Mesothelial cell of epicardium (in vitro differentiated cells): ENCODE results near the gene MTARC2. TPM values are rescaled to one million over a fixed set of nuclear protein-coding genes. Genes with fewer than 3 reads are reported as not detected.

Experiments used
- DNase-seq, 2 experiments: peaks; one replicate each; pipeline ENCODE4 v3.0.0; 2021; ENCODE audit warnings: low spot score in 2 of 2; ENCODE audit not compliant: unreplicated experiment in 2 of 2
- H3K27ac Mint-ChIP-seq: 2 replicates; pipeline ENCODE4 v1.8.0; 2021; ENCODE audit warnings: mixed read lengths
- H3K27me3 Mint-ChIP-seq: 2 replicates; pipeline ENCODE4 v1.8.0; 2021; ENCODE audit warnings: low read depth, mixed read lengths
- H3K36me3 Mint-ChIP-seq: 2 replicates; pipeline ENCODE4 v1.8.0; 2021; ENCODE audit warnings: mixed read lengths
- H3K4me1 Mint-ChIP-seq: 2 replicates; pipeline ENCODE4 v1.8.0; 2021; ENCODE audit warnings: mixed read lengths
- H3K4me3 Mint-ChIP-seq: 2 replicates; pipeline ENCODE4 v1.8.0; 2021; ENCODE audit warnings: mild to moderate bottlenecking, moderate library complexity, mixed read lengths
- H3K9me3 Mint-ChIP-seq: 2 replicates; pipeline ENCODE4 v1.8.0; 2021; ENCODE audit warnings: mixed read lengths
- CTCF ChIP-seq: fragments of 200-600 bp; sonication (generic); IDR thresholded peaks from one replicate; pipeline ENCODE4 v1.5.0; 2021; ENCODE audit warnings: antibody characterized with exemption; ENCODE audit not compliant: unreplicated experiment
- total RNA-seq: library from RNA; stranded (reverse); gene quantifications from 3 replicates; pipeline ENCODE4 v1.2.1, GENCODE V29; 2021

MTARC2 gene
- total RNA-seq, 1 donor from 2014 or later = 12.5 TPM

- DNase-seq = no peak
- H3K27ac Mint-ChIP-seq = no peak overlapping the region
- TF ChIP-seq CTCF = no peak
Observed at GRCh38 chr1:220789532-220790147, 41.5 kb downstream of the MTARC2 start.

GRCh38 chr1:220791285-220791684, 43.2 kb downstream of the MTARC2 start:
- Mint-ChIP-seq H3K4me1 (peaks cover 11% of the 10 kb centered on the region), H3K27ac (no peak overlapping the region), H3K4me3 (no peak overlapping the region), H3K27me3 (no peaks in the 10 kb centered on the region), H3K36me3 (peaks cover 2% of the 10 kb centered on the region), H3K9me3 (no peaks in the 10 kb centered on the region)
- DNase-seq = no peak
- no peak for TF ChIP-seq CTCF

More at GRCh38 chr1:220789532-220790147, 41.5 kb downstream of the MTARC2 start:
- no peaks in the 10 kb centered on the region for H3K27me3 Mint-ChIP-seq
- no peaks in the 10 kb centered on the region for H3K9me3 Mint-ChIP-seq
- peaks cover 2% of the 10 kb centered on the region for H3K36me3 Mint-ChIP-seq
- H3K4me1 Mint-ChIP-seq = peaks cover 16% of the 10 kb centered on the region
- no peak overlapping the region for H3K4me3 Mint-ChIP-seq

- H3K4me1 Mint-ChIP-seq = peaks cover 10% of the 10 kb centered on the region
- H3K36me3 Mint-ChIP-seq = peaks cover 2% of the 10 kb centered on the region
- no peaks in the 10 kb centered on the region for H3K27me3 Mint-ChIP-seq
- no peak for TF ChIP-seq CTCF
- H3K27ac Mint-ChIP-seq = no peak overlapping the region
- no peaks in the 10 kb centered on the region for H3K9me3 Mint-ChIP-seq
- no peak for DNase-seq
- H3K4me3 Mint-ChIP-seq = no peak overlapping the region
Observed at GRCh38 chr1:220791956-220792355, 43.8 kb downstream of the MTARC2 start.

- H3K27ac Mint-ChIP-seq = no peak overlapping the region
- peaks cover 2% of the 10 kb centered on the region for H3K36me3 Mint-ChIP-seq
- no peaks in the 10 kb centered on the region for H3K9me3 Mint-ChIP-seq
- H3K4me1 Mint-ChIP-seq = no peaks in the 10 kb centered on the region
- no peak for TF ChIP-seq CTCF
- DNase-seq = no peak
- H3K27me3 Mint-ChIP-seq = no peaks in the 10 kb centered on the region
- H3K4me3 Mint-ChIP-seq = no peak overlapping the region
Observed at GRCh38 chr1:220796530-220796929, 48.4 kb downstream of the MTARC2 start.

- Mint-ChIP-seq H3K36me3 (peaks cover 2% of the 10 kb centered on the region), H3K4me3 (no peak overlapping the region), H3K27ac (no peak overlapping the region), H3K27me3 (no peaks in the 10 kb centered on the region), H3K9me3 (no peaks in the 10 kb centered on the region), H3K4me1 (no peaks in the 10 kb centered on the region)
- DNase-seq = no peak
- TF ChIP-seq CTCF = no peak
Observed at GRCh38 chr1:220797044-220797443, 48.9 kb downstream of the MTARC2 start.

GRCh38 chr1:220797553-220797952, 49.4 kb downstream of the MTARC2 start:
- Mint-ChIP-seq H3K9me3 (no peaks in the 10 kb centered on the region), H3K4me3 (no peak overlapping the region), H3K36me3 (peaks cover 2% of the 10 kb centered on the region), H3K4me1 (no peaks in the 10 kb centered on the region), H3K27ac (no peak overlapping the region), H3K27me3 (no peaks in the 10 kb centered on the region)
- TF ChIP-seq CTCF = no peak
- DNase-seq = no peak
